K562 (cell line): ENCODE data around the gene JUP. TPM values are rescaled to one million over a fixed set of nuclear protein-coding genes. Genes with fewer than 3 reads are reported as not detected.
A peak's percentile ranks its signal among the peaks of the same experiment; 100 is the strongest.

ENCODE experiments used
- ATAC-seq: fragments of 200-7000 bp; cut with Tn5 transposase; 3 replicates; pipeline ENCODE4 v1.9.1; 2020; ENCODE audit warnings: moderate library complexity
- BruUV-seq: library from RNA; stranded (reverse); fragments of 400-500 nt; replicated peaks from 2 replicates; lab custom pipeline; 2021; lab: Mats Ljungman, UMichigan
- CTCF ChIA-PET: fragments of 300-600 bp; formaldehyde crosslinking; extraction: SDS; loops from one replicate; lab custom pipeline; 2021; ENCODE audit warnings: low intra/inter-chr PET ratio; lab: Yijun Ruan, JAX
- POLR2A ChIA-PET: fragments of 300-600, 350-650 bp; sonication (Branson Sonifier 250); formaldehyde crosslinking; extraction: SDS; loops from one replicate; lab custom pipeline; 2021; ENCODE audit warnings: antibody characterized with exemption, inconsistent platforms; lab: Yijun Ruan, JAX
- DNase-seq, 4 experiments: peaks; one replicate each; pipeline versions ENCODE4 v3.0.0 to v3.0.0-alpha.2; 2011 to 2018; ENCODE audit warnings: low spot score in 3 of 4, mixed read lengths in 3 of 4; ENCODE audit errors: extremely low read depth in 1 of 4
- FAIRE-seq: peaks from 2 replicates; lab custom pipeline; 2011; peaks lifted over from hg19 to GRCh38; lab: Jason Lieb, UNC
- H2AFZ ChIP-seq: 2 replicates; pipeline ENCODE4 v1.6.0; 2011; ENCODE audit warnings: low read depth, low read length, control low read depth, inconsistent platforms
- H3K27ac ChIP-seq: fragments of 200-600 bp; 3 replicates; pipeline ENCODE4 v1.8.0; 2011; ENCODE audit warnings: low read depth, mild to moderate bottlenecking, control low read depth, inconsistent platforms, low read length, moderate library complexity, mixed read lengths; ENCODE audit errors: extremely low read depth
- H3K27me3 ChIP-seq, 2 experiments: fragments of 300-600 bp in 1 of 2; 2 replicates in 1 of 2; 3 replicates in 1 of 2; pipeline versions ENCODE4 v1.6.0 to v1.8.0; 2011; ENCODE audit warnings: inconsistent platforms in 2 of 2, low read length in 2 of 2, mild to moderate bottlenecking in 1 of 2, mixed read lengths in 1 of 2, moderate library complexity in 1 of 2; ENCODE audit not compliant: control insufficient read depth in 2 of 2, insufficient read depth in 2 of 2
- H3K36me3 ChIP-seq: fragments of 300-600 bp; 3 replicates; pipeline ENCODE4 v1.8.0; 2011; ENCODE audit warnings: mild to moderate bottlenecking, low read length, inconsistent platforms; ENCODE audit not compliant: control insufficient read depth, insufficient read depth
- H3K4me1 ChIP-seq, 2 experiments: fragments of 200-600 bp in 1 of 2; replicated peaks in 1 of 2; 2 replicates in 1 of 2; 3 replicates in 1 of 2; pipeline versions ENCODE4 v1.5.1 to v1.8.0; 2011; ENCODE audit warnings: inconsistent platforms in 2 of 2, low read length in 2 of 2, mild to moderate bottlenecking in 1 of 2, mixed read lengths in 1 of 2, moderate library complexity in 1 of 2; ENCODE audit not compliant: control insufficient read depth in 2 of 2, insufficient read depth in 2 of 2
- H3K4me2 ChIP-seq: 2 replicates; pipeline ENCODE4 v1.6.1; 2011; ENCODE audit warnings: low read length, control low read depth, inconsistent platforms, mixed read lengths; ENCODE audit not compliant: insufficient read depth
- H3K4me3 ChIP-seq: fragments of 200-600 bp; sonication (generic), shearing (Covaris generic); 2 replicates; pipeline ENCODE4 v1.5.1; 2016; ENCODE audit warnings: control low read depth, inconsistent platforms
- H3K79me2 ChIP-seq: fragments of 200-600 bp; 3 replicates; pipeline ENCODE4 v1.8.0; 2011; ENCODE audit warnings: low read length, inconsistent platforms; ENCODE audit not compliant: control insufficient read depth, insufficient read depth
- H3K9ac ChIP-seq, 2 experiments: 2 replicates each; pipeline versions ENCODE4 v1.6.0 to v1.6.1; 2011; ENCODE audit warnings: low read depth in 2 of 2, low read length in 2 of 2, control low read depth in 1 of 2, inconsistent platforms in 1 of 2, mild to moderate bottlenecking in 1 of 2, mixed read lengths in 1 of 2; ENCODE audit not compliant: insufficient read depth in 1 of 2
- H3K9me1 ChIP-seq: one replicate; pipeline ENCODE4 v1.6.0; 2011; ENCODE audit warnings: inconsistent platforms, mild to moderate bottlenecking, low read length, moderate library complexity; ENCODE audit not compliant: control insufficient read depth, insufficient read depth
- H3K9me3 ChIP-seq: replicated peaks from 2 replicates; pipeline ENCODE4 v1.5.1; 2011; ENCODE audit warnings: low read depth, low read length, inconsistent platforms; ENCODE audit not compliant: control insufficient read depth, insufficient read depth
- H4K20me1 ChIP-seq: replicated peaks from 2 replicates; pipeline ENCODE4 v1.6.1; 2011; ENCODE audit warnings: low read length, inconsistent platforms, mixed read lengths; ENCODE audit not compliant: control insufficient read depth, insufficient read depth
- FOXM1 ChIP-seq, 2 experiments: fragments of 450-650 bp in 1 of 2; sonication (generic) in 1 of 2; formaldehyde crosslinking in 1 of 2; IDR thresholded peaks; 2 replicates each; pipeline versions ENCODE4 v1.6.1 to v1.9.0; 2017 to 2022; ENCODE audit warnings: low read depth in 2 of 2, mild to moderate bottlenecking in 2 of 2, missing genetic modification reagents in 1 of 2, moderate library complexity in 1 of 2
- KAT2B ChIP-seq: IDR thresholded peaks from one replicate; pipeline ENCODE4 v1.6.1; 2012; ENCODE audit warnings: low read depth, mild to moderate bottlenecking, control low read depth, inconsistent platforms, low read length, moderate library complexity
- ZNF197 ChIP-seq: fragments of 200-800 bp; sonication (Bioruptor generic); IDR thresholded peaks from 2 replicates; pipeline ENCODE4 v1.6.1; 2016; ENCODE audit warnings: low read depth, missing genetic modification characterization, missing compliant biosample characterization
- WGBS: fragments of 100-300 bp; shearing (Covaris generic); methylation state at CpG from one replicate; pipeline ENCODE4 v1.1.6; 2016; ENCODE audit warnings: low coverage, mixed read lengths; ENCODE audit not compliant: insufficient coverage; ENCODE audit errors: missing lambda C conversion rate; 5-methylcytosine and 5-hydroxymethylcytosine counted together
- in situ Hi-C: fragments of 300-500 bp; cut with MboI; formaldehyde crosslinking; loops from 4 replicates; pipeline ENCODE4 v1.15.0; 2018; ENCODE audit warnings: inconsistent platforms, mixed read lengths
- intact Hi-C: fragments of 100-400 bp; cut with micrococcal nuclease; formaldehyde crosslinking; loops from 2 replicates; pipeline ENCODE4 v1.14.2; 2022
- polyA plus RNA-seq, 8 experiments: library from polyadenylated mRNA; depleted of rRNA in 4 of 8; stranded (reverse) in 5 of 8; unstranded in 3 of 8; fragments of >200 nt; fragmentation: Nextera tagmentation in 2 of 8; fragmentation: Illumina TruSeq in 1 of 8; extraction: Ambion mirVana in 2 of 8; extraction: Trizol in 1 of 8; gene quantifications; 2 replicates each; pipeline versions ENCODE4 v1.2.1 to v1.2.3, GENCODE V29; 2011 to 2014; ENCODE audit warnings: inconsistent platforms in 1 of 8, missing spikeins in 1 of 8
- total RNA-seq, 7 experiments: library from RNA; depleted of rRNA in 6 of 7; stranded (reverse); fragments of >200 nt in 6 of 7; fragmentation: Illumina TruSeq in 2 of 7; extraction: Trizol in 2 of 7; gene quantifications; 2 replicates each; pipeline versions ENCODE4 v1.2.1 to v1.2.3, GENCODE V29; 2011 to 2021; ENCODE audit warnings: low replicate concordance in 1 of 7
- TF ChIP-seq, protein P1 (sequence below): fragments of 450-650 bp; IDR thresholded peaks from 2 replicates; pipeline ENCODE4 v1.6.1; 2017; ENCODE audit warnings: antibody characterized with exemption, mild to moderate bottlenecking
- TF ChIP-seq, protein P2 (sequence below): fragments of 450-650 bp; IDR thresholded peaks from 2 replicates; pipeline ENCODE4 v1.6.1; 2016; ENCODE audit warnings: antibody characterized with exemption
- TF ChIP-seq, protein P3 (sequence below): fragments of 250-450 bp; sonication (Bioruptor Pico); IDR thresholded peaks from 2 replicates; pipeline ENCODE4 v1.8.0; 2022; ENCODE audit warnings: moderate library complexity, mild to moderate bottlenecking, inconsistent platforms
- TF ChIP-seq, protein P4 (sequence below): sonication (generic); formaldehyde crosslinking; IDR thresholded peaks from 2 replicates; pipeline ENCODE4 v1.8.0; 2022; ENCODE audit warnings: missing genetic modification reagents, mild to moderate bottlenecking, borderline replicate concordance

Gene JUP
- total and polyA plus RNA-seq, 9 of the 15 experiments (the other 6 are each of a cell fraction or from before 2014, with no cell fraction given) = 6.4 to 177 (median 31.2) TPM

DNA sequence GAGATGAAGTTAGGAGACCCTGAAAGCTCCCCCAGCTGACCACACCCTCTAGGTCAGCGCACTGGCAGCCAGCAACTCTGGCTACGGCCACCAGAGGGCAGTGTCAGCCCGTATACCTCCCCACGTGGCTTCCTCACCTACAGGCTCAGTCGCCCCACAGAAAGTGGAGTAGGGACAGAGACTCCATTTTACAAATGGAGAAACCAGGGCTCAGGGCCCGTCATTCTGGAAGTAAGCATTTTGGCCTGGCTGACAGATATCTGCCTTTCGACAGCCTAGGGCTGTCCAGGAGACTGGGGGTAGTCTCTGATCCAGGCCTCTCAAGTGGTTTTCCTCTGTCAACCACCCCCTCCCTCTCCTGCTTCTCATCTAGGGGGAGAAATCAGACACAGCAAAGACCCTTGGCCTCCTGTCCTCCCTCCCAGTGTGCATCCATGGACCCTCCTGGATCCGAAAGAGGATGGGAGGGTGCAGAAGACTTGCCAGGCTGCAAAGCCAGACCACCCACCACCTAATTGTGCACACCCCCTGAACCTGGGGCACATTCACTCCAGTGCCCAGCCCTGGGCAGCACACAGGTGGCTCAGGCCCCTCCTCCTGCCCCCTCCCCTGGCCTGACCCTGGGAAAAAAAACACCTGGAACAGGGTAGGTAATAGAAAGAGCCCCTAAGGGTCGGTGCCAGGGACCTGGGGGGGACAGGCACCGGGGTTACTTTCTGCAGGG is 48.3 kb downstream of the JUP start:
- no peak overlapping the region for H3K4me2 ChIP-seq
- no peaks in the 10 kb centered on the region for H3K36me3 ChIP-seq
- POLR2A ChIA-PET = interaction anchor here (0.6 to 1.9 kb wide), 4 partner anchors 47 to 63 kb away, joined by 3 to 10 read pairs (median 6); partner anchors contain the start of gene EIF1
- FAIRE-seq (peak; percentile 96), DNase-seq (peak; percentile 91 to 93 (median 92)), ATAC-seq (peak; percentile 97)
- in situ Hi-C loops = loop anchor here (5.0 to 25.0 kb wide), 4 partner anchors 64 to 374 kb away; partner anchors contain the start of genes DHX58, HSPB9 and KAT2A
- H2AFZ ChIP-seq = peak overlapping the region; percentile 99
- 18% methylated on average over 9 of the region's 10 CpGs for WGBS
- H3K27me3 ChIP-seq = peaks cover 26 to 31% of the 10 kb centered on the region in 2 experiments
- no peaks in the 10 kb centered on the region; the same call in 1 of the 2 replicates for H4K20me1 ChIP-seq
- H3K4me3 ChIP-seq = no peak overlapping the region
- peak overlapping the region; percentile 48 to 81 for H3K9ac ChIP-seq
- intact Hi-C loops = loop anchor here (1.0 to 5.0 kb wide), 3 partner anchors 63 to 221 kb away; no protein-coding TSS in a partner anchor
- CTCF ChIA-PET = interaction anchor here (0.7 to 3.3 kb wide), 5 partner anchors 63 to 221 kb away, joined by 3 to 48 read pairs (median 14); partner anchors contain the start of gene P3H4
- no peaks in the 10 kb centered on the region for H3K79me2 ChIP-seq
- peaks cover 4 to 25% of the 10 kb centered on the region in 2 experiments; a peak in 4 of 5 replicates for H3K4me1 ChIP-seq
- no TSS peak for BruUV-seq
- no peaks in the 10 kb centered on the region for H3K9me1 ChIP-seq
- no peaks in the 10 kb centered on the region for H3K9me3 ChIP-seq
- peak overlapping the region; percentile 60; the same call in 2 of the 3 replicates for H3K27ac ChIP-seq
- TF ChIP-seq, protein P1, sequence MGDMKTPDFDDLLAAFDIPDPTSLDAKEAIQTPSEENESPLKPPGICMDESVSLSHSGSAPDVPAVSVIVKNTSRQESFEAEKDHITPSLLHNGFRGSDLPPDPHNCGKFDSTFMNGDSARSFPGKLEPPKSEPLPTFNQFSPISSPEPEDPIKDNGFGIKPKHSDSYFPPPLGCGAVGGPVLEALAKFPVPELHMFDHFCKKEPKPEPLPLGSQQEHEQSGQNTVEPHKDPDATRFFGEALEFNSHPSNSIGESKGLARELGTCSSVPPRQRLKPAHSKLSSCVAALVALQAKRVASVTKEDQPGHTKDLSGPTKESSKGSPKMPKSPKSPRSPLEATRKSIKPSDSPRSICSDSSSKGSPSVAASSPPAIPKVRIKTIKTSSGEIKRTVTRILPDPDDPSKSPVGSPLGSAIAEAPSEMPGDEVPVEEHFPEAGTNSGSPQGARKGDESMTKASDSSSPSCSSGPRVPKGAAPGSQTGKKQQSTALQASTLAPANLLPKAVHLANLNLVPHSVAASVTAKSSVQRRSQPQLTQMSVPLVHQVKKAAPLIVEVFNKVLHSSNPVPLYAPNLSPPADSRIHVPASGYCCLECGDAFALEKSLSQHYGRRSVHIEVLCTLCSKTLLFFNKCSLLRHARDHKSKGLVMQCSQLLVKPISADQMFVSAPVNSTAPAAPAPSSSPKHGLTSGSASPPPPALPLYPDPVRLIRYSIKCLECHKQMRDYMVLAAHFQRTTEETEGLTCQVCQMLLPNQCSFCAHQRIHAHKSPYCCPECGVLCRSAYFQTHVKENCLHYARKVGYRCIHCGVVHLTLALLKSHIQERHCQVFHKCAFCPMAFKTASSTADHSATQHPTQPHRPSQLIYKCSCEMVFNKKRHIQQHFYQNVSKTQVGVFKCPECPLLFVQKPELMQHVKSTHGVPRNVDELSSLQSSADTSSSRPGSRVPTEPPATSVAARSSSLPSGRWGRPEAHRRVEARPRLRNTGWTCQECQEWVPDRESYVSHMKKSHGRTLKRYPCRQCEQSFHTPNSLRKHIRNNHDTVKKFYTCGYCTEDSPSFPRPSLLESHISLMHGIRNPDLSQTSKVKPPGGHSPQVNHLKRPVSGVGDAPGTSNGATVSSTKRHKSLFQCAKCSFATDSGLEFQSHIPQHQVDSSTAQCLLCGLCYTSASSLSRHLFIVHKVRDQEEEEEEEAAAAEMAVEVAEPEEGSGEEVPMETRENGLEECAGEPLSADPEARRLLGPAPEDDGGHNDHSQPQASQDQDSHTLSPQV = peak; percentile 98
- TF ChIP-seq KAT2B (no peak), FOXM1 (IDR thresholded peaks at IDR 0.05; ENCODE audit: low read depth) (no peak), FOXM1 (CRISPR knock-in tag; IDR thresholded peaks at IDR 0.05; ENCODE audit: low read depth) (no peak), ZNF197 (CRISPR knock-in tag) (peak; percentile 78)
- TF ChIP-seq, protein P2, sequence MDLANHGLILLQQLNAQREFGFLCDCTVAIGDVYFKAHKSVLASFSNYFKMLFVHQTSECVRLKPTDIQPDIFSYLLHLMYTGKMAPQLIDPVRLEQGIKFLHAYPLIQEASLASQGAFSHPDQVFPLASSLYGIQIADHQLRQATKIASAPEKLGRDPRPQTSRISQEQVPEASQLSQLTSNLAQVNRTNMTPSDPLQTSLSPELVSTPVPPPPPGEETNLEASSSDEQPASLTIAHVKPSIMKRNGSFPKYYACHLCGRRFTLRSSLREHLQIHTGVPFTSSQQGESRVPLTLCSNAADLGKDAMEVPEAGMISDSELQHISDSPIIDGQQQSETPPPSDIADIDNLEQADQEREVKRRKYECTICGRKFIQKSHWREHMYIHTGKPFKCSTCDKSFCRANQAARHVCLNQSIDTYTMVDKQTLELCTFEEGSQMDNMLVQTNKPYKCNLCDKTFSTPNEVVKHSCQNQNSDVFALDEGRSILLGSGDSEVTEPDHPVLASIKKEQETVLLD = no peak
- TF ChIP-seq, protein P3, sequence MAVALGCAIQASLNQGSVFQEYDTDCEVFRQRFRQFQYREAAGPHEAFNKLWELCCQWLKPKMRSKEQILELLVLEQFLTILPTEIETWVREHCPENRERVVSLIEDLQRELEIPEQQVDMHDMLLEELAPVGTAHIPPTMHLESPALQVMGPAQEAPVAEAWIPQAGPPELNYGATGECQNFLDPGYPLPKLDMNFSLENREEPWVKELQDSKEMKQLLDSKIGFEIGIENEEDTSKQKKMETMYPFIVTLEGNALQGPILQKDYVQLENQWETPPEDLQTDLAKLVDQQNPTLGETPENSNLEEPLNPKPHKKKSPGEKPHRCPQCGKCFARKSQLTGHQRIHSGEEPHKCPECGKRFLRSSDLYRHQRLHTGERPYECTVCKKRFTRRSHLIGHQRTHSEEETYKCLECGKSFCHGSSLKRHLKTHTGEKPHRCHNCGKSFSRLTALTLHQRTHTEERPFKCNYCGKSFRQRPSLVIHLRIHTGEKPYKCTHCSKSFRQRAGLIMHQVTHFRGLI = peak; percentile 65; the same call in 1 of the 2 replicates
- TF ChIP-seq, protein P4, sequence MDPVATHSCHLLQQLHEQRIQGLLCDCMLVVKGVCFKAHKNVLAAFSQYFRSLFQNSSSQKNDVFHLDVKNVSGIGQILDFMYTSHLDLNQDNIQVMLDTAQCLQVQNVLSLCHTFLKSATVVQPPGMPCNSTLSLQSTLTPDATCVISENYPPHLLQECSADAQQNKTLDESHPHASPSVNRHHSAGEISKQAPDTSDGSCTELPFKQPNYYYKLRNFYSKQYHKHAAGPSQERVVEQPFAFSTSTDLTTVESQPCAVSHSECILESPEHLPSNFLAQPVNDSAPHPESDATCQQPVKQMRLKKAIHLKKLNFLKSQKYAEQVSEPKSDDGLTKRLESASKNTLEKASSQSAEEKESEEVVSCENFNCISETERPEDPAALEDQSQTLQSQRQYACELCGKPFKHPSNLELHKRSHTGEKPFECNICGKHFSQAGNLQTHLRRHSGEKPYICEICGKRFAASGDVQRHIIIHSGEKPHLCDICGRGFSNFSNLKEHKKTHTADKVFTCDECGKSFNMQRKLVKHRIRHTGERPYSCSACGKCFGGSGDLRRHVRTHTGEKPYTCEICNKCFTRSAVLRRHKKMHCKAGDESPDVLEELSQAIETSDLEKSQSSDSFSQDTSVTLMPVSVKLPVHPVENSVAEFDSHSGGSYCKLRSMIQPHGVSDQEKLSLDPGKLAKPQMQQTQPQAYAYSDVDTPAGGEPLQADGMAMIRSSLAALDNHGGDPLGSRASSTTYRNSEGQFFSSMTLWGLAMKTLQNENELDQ (CRISPR knock-in tag) = no peak
